GM12878 (cell line): ENCODE results near the gene ACSL4. TPM values are rescaled to one million over a fixed set of nuclear protein-coding genes. Genes with fewer than 3 reads are reported as not detected.
"Not testable (repeated sequence)": the region's sequence is repeated elsewhere in the genome, so short reads cannot be mapped to it uniquely, and the experiment has no call there.

Source experiments
- ATAC-seq: fragments of 200-7000 bp; cut with Tn5 transposase; 3 replicates; pipeline ENCODE4 v1.9.1; 2020; ENCODE audit warnings: mild to moderate bottlenecking, moderate library complexity
- BruUV-seq: library from RNA; stranded (reverse); fragments of 400-500 nt; replicated peaks from 2 replicates; lab custom pipeline; 2021; lab: Mats Ljungman, UMichigan
- CTCF ChIA-PET: fragments of 300-600 bp; sonication (Branson Sonifier 250); formaldehyde crosslinking; extraction: SDS; loops from one replicate; lab custom pipeline; 2021; ENCODE audit warnings: inconsistent platforms; lab: Yijun Ruan, JAX
- POLR2A ChIA-PET: fragments of 350-600 bp; formaldehyde crosslinking; extraction: SDS; loops from one replicate; lab custom pipeline; 2021; ENCODE audit warnings: inconsistent platforms; lab: Charles Lee
- RAD21 ChIA-PET: fragments of 300-600 bp; sonication (Branson Sonifier 250); formaldehyde crosslinking; loops from one replicate; lab custom pipeline; 2023; ENCODE audit warnings: antibody characterized with exemption; ENCODE audit not compliant: unreplicated experiment; lab: Charles Lee
- SMC1A ChIA-PET: fragments of 300-600 bp; sonication (Branson Sonifier 250); formaldehyde crosslinking; loops from one replicate; lab custom pipeline; 2023; ENCODE audit not compliant: unreplicated experiment, uncharacterized antibody; lab: Charles Lee
- DNase-seq: peaks from one replicate; pipeline ENCODE4 v3.0.0-alpha.2; 2011; ENCODE audit warnings: low read depth, low spot score
- FAIRE-seq: peaks from 3 replicates; lab custom pipeline; 2011; peaks lifted over from hg19 to GRCh38; lab: Jason Lieb, UNC
- H2AFZ ChIP-seq: 2 replicates; pipeline ENCODE4 v1.6.0; 2011; ENCODE audit warnings: low read depth, low read length, control low read depth; ENCODE audit not compliant: control insufficient read depth
- H3K27ac ChIP-seq: 2 replicates; pipeline ENCODE4 v1.5.1; 2011; ENCODE audit warnings: control low read depth; ENCODE audit not compliant: control insufficient read depth, insufficient read depth
- H3K27me3 ChIP-seq, 2 experiments: replicated peaks in 1 of 2; 2 replicates each; pipeline versions ENCODE4 v1.6.0 to v1.6.1; 2011; ENCODE audit warnings: low read length in 1 of 2; ENCODE audit not compliant: control insufficient read depth in 2 of 2, insufficient read depth in 2 of 2
- H3K36me3 ChIP-seq, 2 experiments: 2 replicates each; pipeline ENCODE4 v1.5.1; 2011; ENCODE audit warnings: low read length in 1 of 2; ENCODE audit not compliant: control insufficient read depth in 2 of 2, insufficient read depth in 2 of 2
- H3K4me1 ChIP-seq: 2 replicates; pipeline ENCODE4 v1.6.1; 2011; ENCODE audit warnings: mild to moderate bottlenecking, low read length, moderate library complexity, mixed read lengths; ENCODE audit not compliant: control insufficient read depth, insufficient read depth
- H3K4me2 ChIP-seq: 2 replicates; pipeline ENCODE4 v1.6.0; 2011; ENCODE audit warnings: control low read depth; ENCODE audit not compliant: control insufficient read depth, insufficient read depth
- H3K4me3 ChIP-seq: fragments of 200-600 bp; sonication (generic); 2 replicates; pipeline ENCODE4 v1.5.1; 2016
- H3K79me2 ChIP-seq: 2 replicates; pipeline ENCODE4 v1.6.0; 2011; ENCODE audit warnings: low read length; ENCODE audit not compliant: control insufficient read depth, insufficient read depth
- H3K9ac ChIP-seq: 2 replicates; pipeline ENCODE4 v1.8.0; 2011; ENCODE audit warnings: low read length, control low read depth, mixed read lengths; ENCODE audit not compliant: control insufficient read depth, insufficient read depth
- H3K9me3 ChIP-seq: replicated peaks from 3 replicates; pipeline ENCODE4 v1.5.1; 2011; ENCODE audit warnings: mild to moderate bottlenecking, low read length; ENCODE audit not compliant: control insufficient read depth, insufficient read depth
- H4K20me1 ChIP-seq: 2 replicates; pipeline ENCODE4 v1.6.0; 2011; ENCODE audit not compliant: control insufficient read depth, insufficient read depth
- BHLHE40 ChIP-seq, 2 experiments: fragments of 450-650 bp in 1 of 2; IDR thresholded peaks; 2 replicates each; pipeline ENCODE4 v1.6.1; 2011 to 2017; ENCODE audit warnings: low read depth in 2 of 2, borderline replicate concordance in 1 of 2, improper control_type of control experiment in 1 of 2, low read length in 1 of 2, mild to moderate bottlenecking in 1 of 2
- IKZF1 ChIP-seq: fragments of 450-650 bp; conservative IDR thresholded peaks from 2 replicates; pipeline ENCODE4 v1.6.1; 2017; ENCODE audit warnings: antibody characterized with exemption, mild to moderate bottlenecking
- IKZF2 ChIP-seq, 2 experiments: fragments of 450-650 bp; IDR thresholded peaks; 2 replicates each; pipeline ENCODE4 v1.6.1; 2017; ENCODE audit warnings: mild to moderate bottlenecking in 2 of 2, moderate library complexity in 2 of 2
- JUNB ChIP-seq: IDR thresholded peaks from 2 replicates; pipeline ENCODE4 v1.6.1; 2016; ENCODE audit warnings: antibody characterized with exemption, mild to moderate bottlenecking
- KAT2A ChIP-seq: conservative IDR thresholded peaks from 2 replicates; pipeline ENCODE4 v1.6.1; 2011; ENCODE audit warnings: low read depth, low read length; ENCODE audit not compliant: control insufficient read depth
- PAX5 ChIP-seq: IDR thresholded peaks from 2 replicates; pipeline ENCODE4 v1.6.1; 2011; ENCODE audit warnings: low read depth, low read length, borderline replicate concordance
- SIX5 ChIP-seq: IDR thresholded peaks from 2 replicates; pipeline ENCODE4 v1.6.1; 2011; ENCODE audit warnings: mild to moderate bottlenecking, low read depth, low read length, moderate library complexity; ENCODE audit not compliant: severe bottlenecking
- SKIL ChIP-seq: fragments of 450-650 bp; IDR thresholded peaks from 2 replicates; pipeline ENCODE4 v1.6.1; 2017; ENCODE audit warnings: mild to moderate bottlenecking, low read depth, inconsistent platforms; ENCODE audit not compliant: poor library complexity, severe bottlenecking
- SUPT20H ChIP-seq: IDR thresholded peaks from 2 replicates; pipeline ENCODE4 v1.6.1; 2011; ENCODE audit warnings: low read depth, mild to moderate bottlenecking, low read length, moderate library complexity, borderline replicate concordance; ENCODE audit not compliant: control insufficient read depth
- USF2 ChIP-seq: IDR thresholded peaks from 2 replicates; pipeline ENCODE4 v1.6.1; 2011; ENCODE audit warnings: low read depth, low read length, improper control_type of control experiment, borderline replicate concordance
- WGBS: methylation state at CpG from one replicate; pipeline ENCODE4 v1.1.6; 2016; ENCODE audit warnings: low lambda C conversion rate; ENCODE audit not compliant: insufficient replicate concordance, insufficient coverage; ENCODE audit errors: missing lambda C conversion rate; 5-methylcytosine and 5-hydroxymethylcytosine counted together
- in situ Hi-C: fragments of 300-500 bp; cut with MboI; formaldehyde crosslinking; loops from 9 replicates; pipeline ENCODE4 v1.14.3; 2018; ENCODE audit warnings: mixed read lengths
- intact Hi-C: fragments of 100-400 bp; cut with micrococcal nuclease; formaldehyde crosslinking; loops from one replicate; pipeline ENCODE4 v1.14.2; 2022; ENCODE audit not compliant: unreplicated experiment
- polyA plus RNA-seq, 11 experiments: library from polyadenylated mRNA; depleted of rRNA in 4 of 11; unstranded in 6 of 11; stranded (reverse) in 5 of 11; fragments of >200 nt; fragmentation: Nextera tagmentation in 4 of 11; fragmentation: Illumina TruSeq in 1 of 11; extraction: Ambion mirVana in 4 of 11; extraction: Trizol in 1 of 11; gene quantifications; 1 replicate in 1 of 11; 2 replicates in 10 of 11; pipeline versions ENCODE4 v1.2.1 to v1.2.3, GENCODE V29; 2011 to 2016; ENCODE audit warnings: inconsistent platforms in 2 of 11, missing spikeins in 2 of 11, low read depth in 1 of 11
- total RNA-seq, 4 experiments: library from RNA; depleted of rRNA in 3 of 4; stranded (reverse); fragments of >200 nt in 3 of 4; fragmentation: Illumina TruSeq in 1 of 4; extraction: Trizol in 1 of 4; gene quantifications; 2 replicates each; pipeline versions ENCODE4 v1.2.1 to v1.2.3, GENCODE V29; 2013 to 2021

The ACSL4 gene
- total and polyA plus RNA-seq, 10 of the 15 experiments (the other 5 are each of a cell fraction or from before 2014, with no cell fraction given) = 20.7 to 66.6 (median 45.4) TPM

GRCh38 chrX:109658391-109658790 is 74.7 kb downstream of the ACSL4 start (continued):
- no peak for TF ChIP-seq SKIL
- TF ChIP-seq PAX5 = no peak
- no peak for TF ChIP-seq BHLHE40 (IDR thresholded peaks at IDR 0.05; ENCODE audit: borderline replicate concordance in 1 of 2, low read depth in 2 of 2, low read length in 1 of 2)
- TF ChIP-seq USF2 = no peak
- TF ChIP-seq IKZF2 (IDR thresholded peaks at IDR 0.05) = no peak
- no peak for TF ChIP-seq KAT2A
- no peak for TF ChIP-seq JUNB
- TF ChIP-seq SUPT20H = no peak
- no peak for TF ChIP-seq SIX5
- TF ChIP-seq IKZF1 = no peak
- TF ChIP-seq, all 136 proteins: peak for 0

- H3K4me2 ChIP-seq, DNase-seq, SMC1A ChIA-PET, POLR2A ChIA-PET, H3K79me2 ChIP-seq, ATAC-seq, H3K27me3 ChIP-seq, CTCF ChIA-PET, H3K27ac ChIP-seq, intact Hi-C loops, H3K9me3 ChIP-seq, H3K9ac ChIP-seq, in situ Hi-C loops, H4K20me1 ChIP-seq, H2AFZ ChIP-seq, H3K4me3 ChIP-seq, RAD21 ChIA-PET, BruUV-seq, FAIRE-seq, H3K4me1 ChIP-seq: not testable (repeated sequence)
- WGBS = 0% methylated on average over 1 of the region's 4 CpGs
- H3K36me3 ChIP-seq = peaks cover 0 to 11% of the 10 kb centered on the region in 2 experiments; a peak in 1 of 4 replicates
These were observed 75.7 kb downstream of the ACSL4 start for GRCh38 chrX:109657364-109657763.
